Measurements from ENCODE around the gene PHLDA2. TPM values are rescaled to one million over a fixed set of nuclear protein-coding genes. Genes with fewer than 3 reads are reported as not detected.

The PHLDA2 gene
- total RNA-seq: under 1 TPM; 0.55 to 0.65 TPM

- Mint-ChIP-seq H3K4me1 (peaks cover 31% of the 10 kb centered on the region), H3K9me3 (no peaks in the 10 kb centered on the region), H3K4me3 (peak within 1 kb of the TSS; percentile 85), H3K27me3 (peaks cover 25% of the 10 kb centered on the region), H3K36me3 (no peaks in the 10 kb centered on the region), H3K27ac (peak within 1 kb of the TSS; percentile 56)
- ATAC-seq (ENCODE audit: low read depth) (peak; percentile 35), DNase-seq (peak; percentile 69)
- POLR2A ChIA-PET: interaction anchor here (1.2 to 3.7 kb wide), 6 partner anchors 9 to 395 kb away, joined by 4 to 21 read pairs (median 8); a partner anchor contains a TSS
Measured at GRCh38 chr11:2928605-2929530, at the start of gene PHLDA2. PHLDA2 (minus strand) TSS chr11:2929420; CDS start chr11:2929364, 56 bp downstream.

- H3K27ac Mint-ChIP-seq: no peak overlapping the region
- no peak overlapping the region for H3K4me3 Mint-ChIP-seq
- H3K27me3 Mint-ChIP-seq: no peaks in the 10 kb centered on the region
- POLR2A ChIA-PET: interaction anchor here (2.3 to 2.5 kb wide), 2 partner anchors 13 to 38 kb away, joined by 14 to 22 read pairs; partner anchors contain the start of gene NAP1L4
- no peaks in the 10 kb centered on the region for H3K9me3 Mint-ChIP-seq
- ATAC-seq (ENCODE audit: low read depth): no peak
- no peak for DNase-seq
- H3K4me1 Mint-ChIP-seq: peaks cover 40% of the 10 kb centered on the region
- H3K36me3 Mint-ChIP-seq: peaks cover 29% of the 10 kb centered on the region
Measured at GRCh38 chr11:2977113-2977512, 47.9 kb upstream of the PHLDA2 start.

- H3K27ac Mint-ChIP-seq: peak overlapping the region; percentile 33
- H3K4me1 Mint-ChIP-seq: peaks cover 34% of the 10 kb centered on the region
- peak; percentile 8 for ATAC-seq (ENCODE audit: low read depth)
Measured at GRCh38 chr11:2976294-2977063, 47.3 kb upstream of the PHLDA2 start.

GRCh38 chr11:2975594-2975993 lies 46.4 kb upstream of the PHLDA2 start:
- Mint-ChIP-seq H3K27ac (peak overlapping the region; percentile 56), H3K4me1 (peaks cover 34% of the 10 kb centered on the region), H3K9me3 (no peaks in the 10 kb centered on the region), H3K27me3 (no peaks in the 10 kb centered on the region), H3K4me3 (no peak overlapping the region), H3K36me3 (peaks cover 31% of the 10 kb centered on the region)
- ATAC-seq (ENCODE audit: low read depth): peak; percentile 93
- POLR2A ChIA-PET: interaction anchor here (0.7 to 2.5 kb wide), 10 partner anchors 11 to 47 kb away, joined by 3 to 22 read pairs (median 6); partner anchors contain the start of gene NAP1L4
- no peak for DNase-seq

More at GRCh38 chr11:2976294-2977063, 47.3 kb upstream of the PHLDA2 start:
- Mint-ChIP-seq H3K27me3 (no peaks in the 10 kb centered on the region), H3K36me3 (peaks cover 28% of the 10 kb centered on the region), H3K9me3 (no peaks in the 10 kb centered on the region), H3K4me3 (no peak overlapping the region)
- DNase-seq: no peak
- POLR2A ChIA-PET: interaction anchor here (0.6 to 2.5 kb wide), 8 partner anchors 10 to 46 kb away, joined by 3 to 22 read pairs (median 6); partner anchors contain the start of gene NAP1L4

GRCh38 chr11:2974272-2974671 lies 45.1 kb upstream of the PHLDA2 start:
- ATAC-seq (ENCODE audit: low read depth) (no peak), DNase-seq (no peak)
- Mint-ChIP-seq H3K27ac (peak overlapping the region; percentile 49), H3K4me1 (peaks cover 39% of the 10 kb centered on the region), H3K27me3 (no peaks in the 10 kb centered on the region), H3K36me3 (peaks cover 40% of the 10 kb centered on the region), H3K9me3 (no peaks in the 10 kb centered on the region), H3K4me3 (no peak overlapping the region)
- POLR2A ChIA-PET: interaction anchor here (0.7 to 2.1 kb wide), 3 partner anchors 13 to 46 kb away, joined by 3 to 8 read pairs (median 3); no protein-coding TSS in a partner anchor

GRCh38 chr11:2968341-2968900 lies 39.2 kb upstream of the PHLDA2 start:
- DNase-seq: no peak
- H3K4me1 Mint-ChIP-seq: peaks cover 23% of the 10 kb centered on the region
- no peak overlapping the region for H3K27ac Mint-ChIP-seq
- no peaks in the 10 kb centered on the region for H3K27me3 Mint-ChIP-seq
- no peak for ATAC-seq (ENCODE audit: low read depth)
- H3K4me3 Mint-ChIP-seq: no peak overlapping the region
- H3K36me3 Mint-ChIP-seq: peaks cover 54% of the 10 kb centered on the region
- POLR2A ChIA-PET: interaction anchor here (0.9 kb wide), 1 partner anchor 15 kb away, joined by 3 read pairs; no protein-coding TSS in a partner anchor
- H3K9me3 Mint-ChIP-seq: no peaks in the 10 kb centered on the region

GRCh38 chr11:2964782-2965181 lies 35.6 kb upstream of the PHLDA2 start:
- Mint-ChIP-seq H3K27me3 (no peaks in the 10 kb centered on the region), H3K27ac (no peak overlapping the region), H3K4me1 (peaks cover 29% of the 10 kb centered on the region), H3K4me3 (no peak overlapping the region), H3K9me3 (no peaks in the 10 kb centered on the region), H3K36me3 (peaks cover 60% of the 10 kb centered on the region)
- POLR2A ChIA-PET: interaction anchor here (0.5 to 0.7 kb wide), 2 partner anchors 10 to 11 kb away, joined by 3 to 5 read pairs; no protein-coding TSS in a partner anchor
- ATAC-seq (ENCODE audit: low read depth) (no peak), DNase-seq (no peak)

GRCh38 chr11:2963761-2964160 lies 34.5 kb upstream of the PHLDA2 start:
- H3K9me3 Mint-ChIP-seq: no peaks in the 10 kb centered on the region
- DNase-seq (no peak), ATAC-seq (ENCODE audit: low read depth) (peak; percentile 19)
- H3K36me3 Mint-ChIP-seq: peaks cover 61% of the 10 kb centered on the region
- no peak overlapping the region for H3K27ac Mint-ChIP-seq
- POLR2A ChIA-PET: interaction anchor here (1.3 kb wide), 1 partner anchor 11 kb away, joined by 3 read pairs; no protein-coding TSS in a partner anchor
- no peaks in the 10 kb centered on the region for H3K27me3 Mint-ChIP-seq
- no peak overlapping the region for H3K4me3 Mint-ChIP-seq
- peaks cover 32% of the 10 kb centered on the region for H3K4me1 Mint-ChIP-seq

GRCh38 chr11:2963112-2963754 lies 34.0 kb upstream of the PHLDA2 start:
- H3K4me1 Mint-ChIP-seq: peaks cover 32% of the 10 kb centered on the region
- ATAC-seq (ENCODE audit: low read depth): peak; percentile 16
- DNase-seq: no peak
- no peak overlapping the region for H3K4me3 Mint-ChIP-seq
- H3K27me3 Mint-ChIP-seq: no peaks in the 10 kb centered on the region
- H3K36me3 Mint-ChIP-seq: peaks cover 60% of the 10 kb centered on the region
- no peaks in the 10 kb centered on the region for H3K9me3 Mint-ChIP-seq
- POLR2A ChIA-PET: interaction anchor here (1.1 to 1.3 kb wide), 2 partner anchors 12 to 19 kb away, joined by 3 read pairs; no protein-coding TSS in a partner anchor
- H3K27ac Mint-ChIP-seq: peak overlapping the region; percentile 25

- Mint-ChIP-seq H3K4me3 (no peak overlapping the region), H3K36me3 (peaks cover 50% of the 10 kb centered on the region), H3K27me3 (no peaks in the 10 kb centered on the region), H3K4me1 (peaks cover 33% of the 10 kb centered on the region), H3K9me3 (no peaks in the 10 kb centered on the region), H3K27ac (peak overlapping the region; percentile 51)
- DNase-seq (no peak), ATAC-seq (ENCODE audit: low read depth) (no peak)
- POLR2A ChIA-PET: interaction anchor here (1.4 to 1.6 kb wide), 2 partner anchors 13 to 14 kb away, joined by 3 to 10 read pairs; no protein-coding TSS in a partner anchor
Measured at GRCh38 chr11:2961080-2961479, 31.9 kb upstream of the PHLDA2 start.

GRCh38 chr11:2960139-2960538 lies 30.9 kb upstream of the PHLDA2 start:
- H3K27ac Mint-ChIP-seq: no peak overlapping the region
- POLR2A ChIA-PET: interaction anchor here (1.6 kb wide), 1 partner anchor 12 kb away, joined by 10 read pairs; no protein-coding TSS in a partner anchor
- DNase-seq: no peak
- peaks cover 30% of the 10 kb centered on the region for H3K4me1 Mint-ChIP-seq
- no peak overlapping the region for H3K4me3 Mint-ChIP-seq
- ATAC-seq (ENCODE audit: low read depth): no peak
- no peaks in the 10 kb centered on the region for H3K27me3 Mint-ChIP-seq
- no peaks in the 10 kb centered on the region for H3K9me3 Mint-ChIP-seq
- peaks cover 51% of the 10 kb centered on the region for H3K36me3 Mint-ChIP-seq

GRCh38 chr11:2958251-2958650 lies 29.0 kb upstream of the PHLDA2 start:
- H3K4me1 Mint-ChIP-seq: peaks cover 30% of the 10 kb centered on the region
- DNase-seq: no peak
- no peak overlapping the region for H3K4me3 Mint-ChIP-seq
- no peaks in the 10 kb centered on the region for H3K9me3 Mint-ChIP-seq
- no peak overlapping the region for H3K27ac Mint-ChIP-seq
- no peak for ATAC-seq (ENCODE audit: low read depth)
- POLR2A ChIA-PET: no interaction called here
- peaks cover 37% of the 10 kb centered on the region for H3K36me3 Mint-ChIP-seq
- no peaks in the 10 kb centered on the region for H3K27me3 Mint-ChIP-seq
